Ecto neural progenitor cell (in vitro differentiated cells): ENCODE data around the gene TMBIM1.

Experiments
- DNase-seq: peaks from one replicate; pipeline ENCODE4 v3.0.0-alpha.2; 2018; ENCODE audit warnings: low spot score

The TMBIM1 gene

DNA sequence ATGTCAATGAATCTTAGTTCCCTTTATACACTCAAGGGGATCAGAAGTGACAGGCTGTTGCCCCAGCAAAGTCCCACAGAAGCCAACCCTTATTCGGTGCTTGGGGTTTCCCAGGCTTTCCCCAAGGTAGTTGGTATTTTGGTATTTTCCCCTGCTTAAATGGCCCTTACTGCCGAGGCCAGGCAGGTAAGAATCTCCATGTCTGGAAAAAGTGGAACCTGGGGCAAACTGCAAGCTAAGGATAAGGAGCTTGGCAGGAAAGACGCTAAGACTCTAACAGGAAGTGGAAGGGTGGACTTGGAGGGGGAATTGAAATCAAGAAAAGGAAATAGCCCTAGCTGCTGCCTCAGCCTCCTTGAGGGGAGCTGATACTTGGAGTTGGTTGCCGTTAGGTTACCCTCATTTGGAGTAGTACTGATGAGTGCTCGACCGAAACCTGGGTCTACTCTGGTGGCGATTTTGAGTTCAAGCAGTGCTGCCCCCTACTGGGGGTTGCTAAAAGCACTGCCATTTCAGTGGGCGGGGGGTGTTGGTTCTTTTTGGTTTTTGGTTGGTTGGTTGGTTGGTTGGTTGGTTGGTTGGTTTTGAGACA lies 34.8 kb downstream of the TMBIM1 start:
- DNase-seq = peak; percentile 72

DNA sequence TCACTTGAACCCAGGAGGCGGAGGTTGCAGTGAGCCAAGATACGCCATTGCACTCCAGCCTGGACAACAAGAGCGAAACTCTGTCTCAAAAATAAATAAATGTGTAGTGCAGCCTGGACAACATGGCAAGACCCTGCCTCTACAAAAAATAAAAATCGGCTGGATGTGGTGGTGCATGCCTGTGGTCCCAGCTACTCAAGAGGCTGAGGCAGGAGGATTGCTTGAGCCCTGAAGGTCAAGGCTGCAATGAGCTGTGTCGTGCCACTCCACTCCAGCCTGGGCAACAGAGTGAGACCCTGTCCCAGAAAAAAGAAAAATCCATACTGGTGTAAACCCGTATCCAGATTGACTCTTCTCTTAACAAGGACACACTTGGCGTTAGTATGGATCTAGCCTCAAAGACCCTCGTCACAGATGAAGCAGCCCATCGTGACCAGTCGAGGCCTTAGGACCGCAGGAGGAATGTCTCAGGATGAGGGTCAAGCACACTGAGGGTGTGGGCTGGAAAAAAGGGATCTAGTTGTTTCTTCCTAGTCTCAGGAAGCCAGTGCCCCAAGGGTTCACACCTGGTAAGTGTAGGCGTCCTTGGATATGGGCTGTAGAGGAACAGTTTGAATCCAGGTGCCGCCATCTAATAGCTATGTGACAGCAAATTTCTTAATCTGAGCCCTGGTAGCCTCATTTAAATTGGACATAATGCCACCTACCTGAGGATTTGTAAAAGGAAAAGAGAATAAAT lies 35.5 kb downstream of the TMBIM1 start:
- DNase-seq = no peak

GRCh38 chr2:218255446-218255845 lies 36.9 kb downstream of the TMBIM1 start:
- DNase-seq = no peak

GRCh38 chr2:218253232-218253625 lies 39.1 kb downstream of the TMBIM1 start:
- DNase-seq = no peak

GRCh38 chr2:218252509-218253231 lies 39.6 kb downstream of the TMBIM1 start:
- DNase-seq = no peak

DNA sequence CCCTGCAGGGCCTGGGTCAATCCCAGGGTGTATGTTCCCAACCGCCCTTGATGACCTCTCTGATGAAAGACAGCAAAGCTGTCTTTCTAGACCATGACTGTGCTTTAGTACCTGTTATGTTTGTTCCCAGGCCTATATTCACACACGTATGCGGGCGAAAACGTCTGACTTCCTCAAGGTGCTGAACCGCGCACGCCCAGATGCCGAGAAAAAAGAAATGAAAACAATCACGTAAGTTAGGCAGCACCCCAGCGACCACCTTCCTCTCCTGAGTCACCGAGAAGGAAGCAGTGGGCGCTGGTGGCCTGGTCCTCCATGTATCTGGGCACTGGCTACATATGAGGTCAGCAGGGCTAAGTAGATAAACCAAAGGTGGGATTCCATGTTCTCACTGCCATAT lies 42.6 kb downstream of the TMBIM1 start:
- DNase-seq = no peak

DNA sequence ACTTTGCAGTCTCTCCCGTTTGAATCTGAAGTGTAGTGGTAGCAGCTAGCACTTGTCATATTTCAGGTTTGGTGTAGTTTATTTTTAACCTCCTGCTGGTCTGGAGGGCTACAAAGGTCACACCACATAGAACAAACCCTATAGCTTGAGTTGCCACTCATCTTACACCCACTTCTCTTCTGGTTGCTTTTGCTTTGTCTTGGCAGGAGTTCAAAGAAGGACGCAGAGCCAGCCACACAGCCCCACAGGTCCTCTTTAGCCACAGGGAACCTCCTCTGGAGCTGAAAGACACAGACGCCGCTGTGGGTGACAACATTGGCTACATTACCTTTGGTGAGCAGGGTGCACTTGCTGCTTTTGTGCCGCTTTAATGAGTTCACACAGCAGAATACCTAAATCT lies 47.1 kb downstream of the TMBIM1 start:
- DNase-seq = no peak

GRCh38 chr2:218244665-218245064 lies 47.6 kb downstream of the TMBIM1 start:
- DNase-seq = no peak

GRCh38 chr2:218244204-218244603 lies 48.1 kb downstream of the TMBIM1 start:
- DNase-seq = no peak

DNA sequence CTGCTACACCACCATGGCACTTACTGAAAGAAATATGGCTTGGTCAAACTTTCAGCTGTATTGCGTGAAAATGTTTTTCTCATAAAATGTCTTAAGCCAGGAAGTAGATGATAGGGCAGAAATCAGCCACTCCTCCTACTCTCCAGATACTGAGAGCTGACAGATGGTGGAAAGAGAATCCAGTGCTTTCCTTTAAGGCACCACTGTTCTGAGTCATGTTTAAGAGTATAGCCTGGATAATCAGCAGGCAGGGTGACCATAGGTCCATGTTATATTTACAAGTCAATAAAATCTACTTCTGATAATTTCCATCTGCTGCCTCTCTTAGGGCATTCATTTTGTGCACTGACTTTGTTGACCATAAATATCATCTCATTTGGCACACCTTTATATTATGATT lies 53.4 kb downstream of the TMBIM1 start:
- DNase-seq = no peak

GRCh38 chr2:218236829-218237228 lies 55.5 kb downstream of the TMBIM1 start:
- DNase-seq = no peak

DNA sequence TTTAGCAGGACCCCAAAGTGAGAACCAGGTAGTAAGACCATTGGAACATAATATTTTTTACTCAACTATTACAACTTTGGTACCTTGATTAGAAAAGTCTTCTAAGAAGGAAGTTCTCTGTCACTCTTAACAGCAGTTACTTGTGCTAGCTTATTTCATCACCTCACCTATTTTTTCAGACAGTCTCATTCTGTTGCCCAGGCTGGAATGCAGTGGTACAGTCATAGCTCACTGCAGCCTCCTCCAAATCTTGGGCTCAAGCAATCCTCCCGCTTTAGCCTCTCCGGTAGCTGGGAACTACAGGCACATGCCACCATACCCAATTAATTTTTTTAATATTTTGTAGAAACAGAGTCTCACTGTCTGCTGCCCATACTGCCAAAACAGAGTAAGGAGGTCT lies 57.3 kb downstream of the TMBIM1 start:
- DNase-seq = no peak

DNA sequence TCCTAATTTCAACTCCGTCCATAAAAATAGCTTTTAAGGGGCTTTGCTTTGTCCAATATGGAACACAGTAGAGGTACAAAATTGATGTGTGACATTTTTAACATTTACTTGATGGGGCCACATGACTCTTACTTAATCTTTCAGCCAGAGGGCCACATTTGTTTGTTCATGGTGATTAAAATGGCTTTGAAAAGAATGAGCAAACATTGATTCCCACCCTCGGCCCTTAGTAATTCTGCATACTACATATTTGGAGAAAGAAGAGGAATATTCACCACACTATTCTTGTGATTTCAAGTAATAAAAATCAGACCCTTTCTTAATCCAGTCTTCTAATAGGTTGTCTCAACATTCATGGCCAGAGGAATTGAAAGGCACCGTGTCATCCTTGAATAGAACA lies 57.8 kb downstream of the TMBIM1 start:
- no peak for DNase-seq

DNA sequence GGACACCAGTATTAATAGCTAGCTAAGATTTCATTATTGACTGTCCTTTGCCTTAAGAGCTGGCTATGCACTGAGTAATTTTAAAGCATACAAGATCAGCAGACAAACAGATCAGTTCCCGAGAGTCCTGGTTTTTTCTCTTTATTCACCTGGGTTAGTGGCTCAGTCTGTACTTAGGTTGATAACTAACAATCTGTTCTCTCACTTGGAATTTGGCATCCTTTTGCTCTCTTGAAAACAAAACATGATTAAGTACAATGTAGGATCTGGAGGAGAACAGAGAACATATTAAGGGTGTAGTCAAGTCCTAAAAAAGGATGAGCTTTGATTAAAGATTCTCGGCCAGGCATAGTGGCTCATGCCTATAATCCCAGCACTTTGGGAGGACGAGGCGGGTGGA lies 58.8 kb downstream of the TMBIM1 start:
- no peak for DNase-seq

DNA sequence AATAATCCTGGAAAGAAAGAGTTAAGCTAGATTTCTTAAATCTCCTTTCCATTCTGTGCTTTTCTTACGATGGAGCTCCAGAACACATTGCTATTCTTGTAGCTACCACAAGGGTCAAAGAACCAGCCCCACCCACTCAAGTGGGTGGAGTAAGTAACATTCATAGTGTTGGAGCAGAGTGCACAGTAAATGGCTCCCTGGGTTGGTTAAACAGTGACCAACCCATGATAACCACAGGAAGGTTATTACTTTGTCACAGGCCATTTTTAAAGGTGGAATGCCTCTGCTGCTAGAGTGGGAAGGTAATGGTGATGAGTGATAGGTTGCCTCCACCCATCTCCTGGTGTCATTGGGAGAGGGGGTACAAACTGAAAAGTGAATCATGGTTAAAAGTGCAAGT lies 61.4 kb downstream of the TMBIM1 start:
- DNase-seq = no peak

DNA sequence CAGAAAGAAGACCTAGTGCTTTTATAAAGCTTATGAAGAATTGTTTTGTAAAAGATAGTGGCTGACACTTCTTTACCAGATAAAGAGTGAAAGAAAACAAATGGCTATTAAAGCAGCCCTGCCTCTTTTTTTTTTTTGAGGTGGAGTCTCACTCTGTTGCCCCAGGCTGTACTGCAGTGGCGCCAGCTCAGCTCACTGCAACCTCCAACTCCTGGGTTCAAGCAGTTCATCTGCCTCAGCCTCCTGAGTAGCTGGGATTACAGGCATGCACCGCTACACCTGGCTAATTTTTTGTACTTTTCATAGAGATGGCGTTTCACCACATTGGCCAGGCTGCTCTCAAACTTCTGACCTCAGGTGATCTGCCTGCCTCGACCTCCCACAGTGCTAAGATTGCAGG lies 62.5 kb downstream of the TMBIM1 start:
- DNase-seq = no peak

DNA sequence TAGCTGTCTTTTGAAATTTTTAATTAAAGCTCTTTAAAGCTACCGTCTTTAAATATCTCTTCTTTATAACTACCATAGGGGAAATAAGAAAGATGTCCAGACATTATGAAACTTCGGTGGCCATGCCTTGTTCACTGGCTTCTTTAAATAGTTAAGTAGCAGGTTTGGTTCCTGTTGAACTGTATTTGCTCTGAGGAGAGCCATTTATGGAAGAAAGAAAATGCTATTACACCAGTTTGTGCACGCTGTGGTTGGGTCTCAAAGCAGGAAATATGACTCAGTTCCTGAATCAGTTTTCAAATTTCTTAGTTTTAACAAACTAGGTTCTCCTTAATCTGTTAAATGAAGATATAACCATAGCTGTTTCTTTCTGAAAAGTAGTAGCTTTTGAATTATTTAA lies 63.1 kb downstream of the TMBIM1 start:
- no peak for DNase-seq

DNA sequence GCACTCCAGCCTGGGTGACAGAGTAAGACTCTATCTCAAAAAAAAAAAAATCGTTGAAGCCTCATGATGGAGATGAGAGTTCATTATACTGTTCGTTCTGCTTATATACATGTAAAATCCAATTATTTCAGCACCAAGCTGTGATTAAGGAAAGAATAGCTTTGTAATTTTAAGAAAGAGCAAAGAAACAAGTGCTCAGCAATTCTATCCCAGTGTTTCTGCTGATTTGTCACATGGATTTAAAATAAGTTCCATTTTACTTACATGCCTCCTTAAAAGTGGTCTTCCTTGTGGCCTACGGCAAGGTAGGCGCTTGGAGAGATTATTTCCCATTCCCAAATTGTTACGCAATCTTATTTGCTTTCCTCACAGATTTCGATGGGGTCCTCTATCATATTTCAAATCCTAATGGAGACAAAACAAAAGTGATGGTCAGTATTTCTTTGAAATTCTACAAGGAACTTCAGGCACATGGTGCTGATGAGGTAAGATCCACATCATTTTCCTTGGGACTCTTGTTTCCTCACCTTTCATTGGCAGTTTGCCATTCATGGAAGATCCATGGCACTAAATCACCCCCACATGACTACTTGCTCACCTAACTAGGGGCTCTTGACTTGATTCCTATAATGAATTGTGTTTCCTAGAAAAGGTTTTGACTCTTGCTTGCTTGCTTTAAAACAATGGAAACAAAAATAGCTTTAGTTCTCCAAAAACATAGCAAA lies 63.8 kb downstream of the TMBIM1 start:
- no peak for DNase-seq

DNA sequence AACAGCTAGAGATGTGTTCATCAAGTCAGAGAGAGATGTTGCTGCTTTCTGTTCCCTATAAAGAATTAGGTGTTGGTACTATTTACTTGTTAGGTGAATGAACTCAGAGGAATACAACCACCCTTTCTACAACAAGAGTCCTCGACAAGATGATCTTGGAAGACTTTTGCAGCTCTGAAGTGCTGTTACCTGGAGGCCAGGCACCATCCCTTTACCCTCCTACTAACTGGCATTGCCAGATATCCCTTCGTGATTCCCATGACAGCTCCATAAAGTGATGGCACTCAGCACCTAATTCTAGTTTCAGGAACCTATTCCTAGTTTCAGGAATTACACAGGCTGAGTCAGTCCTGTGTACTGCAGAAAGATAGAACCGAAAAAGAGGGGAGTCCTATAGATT lies 65.4 kb downstream of the TMBIM1 start:
- DNase-seq = no peak
